ENCODE measurements around the gene ZNF213. TPM values are rescaled to one million over a fixed set of nuclear protein-coding genes. Genes with fewer than 3 reads are reported as not detected.
A peak's percentile ranks its signal among the peaks of the same experiment; 100 is the strongest.

The ZNF213 gene
- total RNA-seq, 1 experiment from 2014 or later: 12.3 TPM

GRCh38 chr16:3122926-3123570 lies 11.8 kb upstream of the ZNF213 start:
- peak overlapping the region in 1 of 2 experiments; percentile 70; a peak in 2 of 4 replicates for H3K4me3 ChIP-seq (ENCODE audit: low read depth in 2 of 2, low read length in 2 of 2)
- CTCF ChIA-PET: interaction anchor here (0.6 to 2.1 kb wide), 3 partner anchors 65 to 772 kb away, joined by 3 to 12 read pairs (median 8); no protein-coding TSS in a partner anchor
- no peaks in the 10 kb centered on the region for H3K36me3 ChIP-seq (ENCODE audit: control insufficient read depth, insufficient read depth, low read length)
- H3K4me1 ChIP-seq (ENCODE audit: control insufficient read depth, insufficient read depth, low read length): no peaks in the 10 kb centered on the region
- DNase-seq (ENCODE audit: low read depth, low spot score): no peak
- intact Hi-C loops (cut with micrococcal nuclease; ENCODE audit: unreplicated experiment): loop anchor here (10.0 kb wide), 1 partner anchor 68 kb away; no protein-coding TSS in a partner anchor
- H3K9me3 ChIP-seq (ENCODE audit: control insufficient read depth, insufficient read depth, low read depth, low read length): no peaks in the 10 kb centered on the region
- H3K27me3 ChIP-seq (ENCODE audit: control insufficient read depth, insufficient read depth, low read length): no peaks in the 10 kb centered on the region
- in situ Hi-C loops (cut with HindIII; ENCODE audit: low pct_unique_long_range_greater_than_20kb, low sequenced_read_pairs): no loop called here
- no peak overlapping the region for H3K27ac ChIP-seq (ENCODE audit: low read length)
- no TSS peak for BruUV-seq (replicated peaks)
- POLR2A ChIA-PET: no interaction called here
- ATAC-seq: no peak
- TF ChIP-seq POLR2AphosphoS5 (IDR thresholded peaks at IDR 0.05; ENCODE audit: low read depth, low read length) (no peak), TCF7L2 (IDR thresholded peaks at IDR 0.05; ENCODE audit: low read depth, low read length) (no peak), CTCF (IDR thresholded peaks at IDR 0.05) (no peak), SIN3A (IDR thresholded peaks at IDR 0.05; ENCODE audit: borderline replicate concordance, insufficient read depth, low read depth, low read length) (no peak)
- TF ChIP-seq, protein P1, sequence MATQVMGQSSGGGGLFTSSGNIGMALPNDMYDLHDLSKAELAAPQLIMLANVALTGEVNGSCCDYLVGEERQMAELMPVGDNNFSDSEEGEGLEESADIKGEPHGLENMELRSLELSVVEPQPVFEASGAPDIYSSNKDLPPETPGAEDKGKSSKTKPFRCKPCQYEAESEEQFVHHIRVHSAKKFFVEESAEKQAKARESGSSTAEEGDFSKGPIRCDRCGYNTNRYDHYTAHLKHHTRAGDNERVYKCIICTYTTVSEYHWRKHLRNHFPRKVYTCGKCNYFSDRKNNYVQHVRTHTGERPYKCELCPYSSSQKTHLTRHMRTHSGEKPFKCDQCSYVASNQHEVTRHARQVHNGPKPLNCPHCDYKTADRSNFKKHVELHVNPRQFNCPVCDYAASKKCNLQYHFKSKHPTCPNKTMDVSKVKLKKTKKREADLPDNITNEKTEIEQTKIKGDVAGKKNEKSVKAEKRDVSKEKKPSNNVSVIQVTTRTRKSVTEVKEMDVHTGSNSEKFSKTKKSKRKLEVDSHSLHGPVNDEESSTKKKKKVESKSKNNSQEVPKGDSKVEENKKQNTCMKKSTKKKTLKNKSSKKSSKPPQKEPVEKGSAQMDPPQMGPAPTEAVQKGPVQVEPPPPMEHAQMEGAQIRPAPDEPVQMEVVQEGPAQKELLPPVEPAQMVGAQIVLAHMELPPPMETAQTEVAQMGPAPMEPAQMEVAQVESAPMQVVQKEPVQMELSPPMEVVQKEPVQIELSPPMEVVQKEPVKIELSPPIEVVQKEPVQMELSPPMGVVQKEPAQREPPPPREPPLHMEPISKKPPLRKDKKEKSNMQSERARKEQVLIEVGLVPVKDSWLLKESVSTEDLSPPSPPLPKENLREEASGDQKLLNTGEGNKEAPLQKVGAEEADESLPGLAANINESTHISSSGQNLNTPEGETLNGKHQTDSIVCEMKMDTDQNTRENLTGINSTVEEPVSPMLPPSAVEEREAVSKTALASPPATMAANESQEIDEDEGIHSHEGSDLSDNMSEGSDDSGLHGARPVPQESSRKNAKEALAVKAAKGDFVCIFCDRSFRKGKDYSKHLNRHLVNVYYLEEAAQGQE (IDR thresholded peaks at IDR 0.05; ENCODE audit: insufficient read depth in 1 of 2, low read depth in 2 of 2, low read length in 1 of 2): no peak

- ChIA-PET CTCF (no interaction called here), POLR2A (no interaction called here)
- H3K9me3 ChIP-seq (ENCODE audit: control insufficient read depth, insufficient read depth, low read depth, low read length): no peaks in the 10 kb centered on the region
- ATAC-seq (peak; percentile 95), DNase-seq (ENCODE audit: low read depth, low spot score) (peak; percentile 79)
- H3K27me3 ChIP-seq (ENCODE audit: control insufficient read depth, insufficient read depth, low read length): no peaks in the 10 kb centered on the region
- no peaks in the 10 kb centered on the region for H3K4me1 ChIP-seq (ENCODE audit: control insufficient read depth, insufficient read depth, low read length)
- peak; percentile 68; the same call in 1 of the 2 replicates for TF ChIP-seq SIN3A (IDR thresholded peaks at IDR 0.05; ENCODE audit: borderline replicate concordance, insufficient read depth, low read depth, low read length)
- TF ChIP-seq, protein P1 (IDR thresholded peaks at IDR 0.05; ENCODE audit: insufficient read depth in 1 of 2, low read depth in 2 of 2, low read length in 1 of 2): no peak
- TF ChIP-seq TCF7L2 (IDR thresholded peaks at IDR 0.05; ENCODE audit: low read depth, low read length): peak; percentile 59
- no peak for TF ChIP-seq CTCF (IDR thresholded peaks at IDR 0.05)
- TF ChIP-seq POLR2AphosphoS5 (IDR thresholded peaks at IDR 0.05; ENCODE audit: low read depth, low read length): 0 out of 2 replicates have a peak, but pooled peaks have one; percentile 46
- no peaks in the 10 kb centered on the region for H3K36me3 ChIP-seq (ENCODE audit: control insufficient read depth, insufficient read depth, low read length)
- no TSS peak for BruUV-seq (replicated peaks)
- intact Hi-C loops (cut with micrococcal nuclease; ENCODE audit: unreplicated experiment): loop anchor here (10.0 kb wide), 1 partner anchor 69 kb away; no protein-coding TSS in a partner anchor
- H3K27ac ChIP-seq (ENCODE audit: low read length): peak overlapping the region; percentile 74
- H3K4me3 ChIP-seq (ENCODE audit: low read depth in 2 of 2, low read length in 2 of 2): peak overlapping the region; percentile 70 to 78
- in situ Hi-C loops (cut with HindIII; ENCODE audit: low pct_unique_long_range_greater_than_20kb, low sequenced_read_pairs): no loop called here
Observed at GRCh38 chr16:3123986-3124886, 10.6 kb upstream of the ZNF213 start.

Data from Panc1 (cell line).